H9 (cell line): Measurements from ENCODE around the gene SLC38A1. TPM values are rescaled to one million over a fixed set of nuclear protein-coding genes. Genes with fewer than 3 reads are reported as not detected.

ENCODE experiments used
- DNase-seq: peaks from one replicate; pipeline ENCODE4 v3.0.0-alpha.2; 2017
- H2AFZ ChIP-seq: one replicate; pipeline ENCODE4 v1.6.1; 2013; ENCODE audit warnings: mild to moderate bottlenecking, low read length, control low read depth, moderate library complexity
- H2AK5ac ChIP-seq: 2 replicates; pipeline ENCODE4 v1.6.1; 2013; ENCODE audit warnings: low read length, control low read depth, mixed read lengths; ENCODE audit not compliant: insufficient read length
- H2BK120ac ChIP-seq: one replicate; pipeline ENCODE4 v1.6.1; 2013; ENCODE audit warnings: low read depth, mild to moderate bottlenecking, low read length, control low read depth, inconsistent platforms; ENCODE audit not compliant: poor library complexity, severe bottlenecking
- H2BK12ac ChIP-seq: 2 replicates; pipeline ENCODE4 v1.6.1; 2013; ENCODE audit warnings: low read length, control low read depth, mixed read lengths, low read depth; ENCODE audit not compliant: insufficient read length
- H2BK15ac ChIP-seq: 2 replicates; pipeline ENCODE4 v1.6.1; 2013; ENCODE audit warnings: low read depth, low read length, control low read depth
- H2BK20ac ChIP-seq: one replicate; pipeline ENCODE4 v1.6.1; 2013; ENCODE audit warnings: low read depth, mild to moderate bottlenecking, low read length, control low read depth, inconsistent platforms; ENCODE audit not compliant: poor library complexity, severe bottlenecking
- H2BK5ac ChIP-seq: 2 replicates; pipeline ENCODE4 v1.6.1; 2013; ENCODE audit warnings: low read length, control low read depth, mixed read lengths; ENCODE audit not compliant: insufficient read length
- H3K14ac ChIP-seq: 2 replicates; pipeline ENCODE4 v1.6.1; 2013; ENCODE audit warnings: low read length, control low read depth; ENCODE audit not compliant: insufficient read depth
- H3K18ac ChIP-seq: 2 replicates; pipeline ENCODE4 v1.6.1; 2013; ENCODE audit warnings: low read depth, mild to moderate bottlenecking, mixed read lengths, low read length, control low read depth; ENCODE audit not compliant: insufficient read length
- H3K23ac ChIP-seq: 2 replicates; pipeline ENCODE4 v1.6.1; 2013; ENCODE audit warnings: low read length, control low read depth, mixed read lengths, low read depth; ENCODE audit not compliant: insufficient read length
- H3K23me2 ChIP-seq: 2 replicates; pipeline ENCODE4 v1.6.1; 2013; ENCODE audit warnings: low read depth, mild to moderate bottlenecking, mixed read lengths, low read length, control low read depth; ENCODE audit not compliant: insufficient read length, poor library complexity, severe bottlenecking
- H3K27ac ChIP-seq: 2 replicates; pipeline ENCODE4 v1.5.1; 2013; ENCODE audit warnings: low read length, control low read depth, mixed read lengths, low read depth; ENCODE audit not compliant: insufficient read length
- H3K27me3 ChIP-seq: 2 replicates; pipeline ENCODE4 v1.6.1; 2013; ENCODE audit warnings: low read length, control low read depth, inconsistent platforms; ENCODE audit not compliant: insufficient read depth
- H3K4ac ChIP-seq: 2 replicates; pipeline ENCODE4 v1.6.1; 2013; ENCODE audit warnings: low read depth, mild to moderate bottlenecking, control low read depth, inconsistent platforms, low read length, moderate library complexity
- H3K4me1 ChIP-seq: 2 replicates; pipeline ENCODE4 v1.6.1; 2013; ENCODE audit warnings: low read length, control low read depth, inconsistent platforms; ENCODE audit not compliant: insufficient read depth
- H3K4me2 ChIP-seq: 2 replicates; pipeline ENCODE4 v1.6.1; 2013; ENCODE audit warnings: low read length, control low read depth, mixed read lengths; ENCODE audit not compliant: insufficient read length, insufficient read depth
- H3K56ac ChIP-seq: 2 replicates; pipeline ENCODE4 v1.6.1; 2013; ENCODE audit warnings: low read depth, mild to moderate bottlenecking, mixed read lengths, low read length, control low read depth; ENCODE audit not compliant: insufficient read length
- H3K79me1 ChIP-seq: 2 replicates; pipeline ENCODE4 v1.6.1; 2013; ENCODE audit warnings: low read depth, mild to moderate bottlenecking, moderate library complexity, low read length, control low read depth, inconsistent platforms; ENCODE audit not compliant: insufficient read depth, poor library complexity, severe bottlenecking
- H3K79me2 ChIP-seq: 2 replicates; pipeline ENCODE4 v1.6.1; 2013; ENCODE audit warnings: low read length, control low read depth, inconsistent platforms; ENCODE audit not compliant: insufficient read depth
- H3K9ac ChIP-seq: 2 replicates; pipeline ENCODE4 v1.6.1; 2013; ENCODE audit warnings: low read length, control low read depth, mixed read lengths; ENCODE audit not compliant: insufficient read length; ENCODE audit errors: extremely low read depth
- H3K9me3 ChIP-seq: one replicate; pipeline ENCODE4 v1.6.1; 2013; ENCODE audit warnings: low read depth, low read length, inconsistent platforms; ENCODE audit not compliant: control insufficient read depth
- H3T11ph ChIP-seq: one replicate; pipeline ENCODE4 v1.6.1; 2013; ENCODE audit warnings: mild to moderate bottlenecking, low read length, control low read depth, inconsistent platforms
- H4K20me1 ChIP-seq: one replicate; pipeline ENCODE4 v1.6.1; 2013; ENCODE audit not compliant: control insufficient read depth, insufficient read length, insufficient read depth
- H4K5ac ChIP-seq: 2 replicates; pipeline ENCODE4 v1.6.1; 2013; ENCODE audit warnings: low read depth, mild to moderate bottlenecking, mixed read lengths, low read length, control low read depth; ENCODE audit not compliant: insufficient read length
- H4K8ac ChIP-seq: replicated peaks from 2 replicates; pipeline ENCODE4 v1.6.1; 2013; ENCODE audit warnings: low read length, control low read depth, mixed read lengths, low read depth; ENCODE audit not compliant: insufficient read length
- H4K91ac ChIP-seq: 2 replicates; pipeline ENCODE4 v1.6.1; 2013; ENCODE audit warnings: low read depth, mild to moderate bottlenecking, moderate library complexity, mixed read lengths, low read length, control low read depth; ENCODE audit not compliant: insufficient read length
- H3K27ac Mint-ChIP-seq, 3 experiments: 2 replicates in 2 of 3; 3 replicates in 1 of 3; pipeline ENCODE4 v1.8.0; 2020 to 2021; ENCODE audit warnings: mixed read lengths in 3 of 3, mild to moderate bottlenecking in 1 of 3, moderate library complexity in 1 of 3
- H3K27me3 Mint-ChIP-seq: 2 replicates; pipeline ENCODE4 v1.8.0; 2021; ENCODE audit warnings: low read depth, mild to moderate bottlenecking, moderate library complexity, mixed read lengths
- H3K36me3 Mint-ChIP-seq, 3 experiments: 2 replicates in 2 of 3; 3 replicates in 1 of 3; pipeline ENCODE4 v1.8.0; 2020 to 2021; ENCODE audit warnings: low read depth in 3 of 3, mixed read lengths in 3 of 3; ENCODE audit not compliant: insufficient read depth in 1 of 3
- H3K4me1 Mint-ChIP-seq, 2 experiments: 2 replicates each; pipeline ENCODE4 v1.8.0; 2020; ENCODE audit warnings: mixed read lengths in 2 of 2
- H3K4me3 Mint-ChIP-seq, 2 experiments: 2 replicates in 1 of 2; 3 replicates in 1 of 2; pipeline ENCODE4 v1.8.0; 2020 to 2021; ENCODE audit warnings: mild to moderate bottlenecking in 2 of 2, mixed read lengths in 2 of 2, moderate library complexity in 1 of 2
- H3K9me3 Mint-ChIP-seq, 2 experiments: 2 replicates in 1 of 2; 3 replicates in 1 of 2; pipeline ENCODE4 v1.8.0; 2020; ENCODE audit warnings: mild to moderate bottlenecking in 2 of 2, mixed read lengths in 2 of 2, moderate library complexity in 1 of 2
- CTCF ChIP-seq: fragments of 200-600 bp; sonication (generic); conservative IDR thresholded peaks from 3 replicates; pipeline ENCODE4 v1.8.0; 2021; ENCODE audit warnings: antibody characterized with exemption, mild to moderate bottlenecking
- WGBS: extraction: QIAGEN DNeasy Blood & Tissue Kit; methylation state at CpG from one replicate; pipeline ENCODE4 v1.1.7; 2013; ENCODE audit warnings: missing lambda C conversion rate, low lambda C conversion rate, mixed read lengths; ENCODE audit not compliant: insufficient read length; ENCODE audit errors: extremely low coverage; 5-methylcytosine and 5-hydroxymethylcytosine counted together
- total RNA-seq: library from RNA; stranded (reverse); gene quantifications from 2 replicates; pipeline ENCODE4 v1.2.1, GENCODE V29; 2021

SLC38A1 gene
- total RNA-seq, 1 experiment from 2014 or later: 216 TPM

- Histone ChIP-seq H3K4me2 (no peak overlapping the region), H4K5ac (no peak overlapping the region), H3K56ac (no peak overlapping the region), H3T11ph (no peak overlapping the region), H3K9ac (no peak overlapping the region), H3K4me1 (peaks cover 4% of the 10 kb centered on the region), H3K23ac (no peak overlapping the region), H3K9me3 (no peaks in the 10 kb centered on the region), H2BK15ac (no peak overlapping the region), H2AFZ (no peak overlapping the region), H4K8ac (no peak overlapping the region), H3K18ac (no peak overlapping the region), H2BK120ac (no peak overlapping the region), H4K20me1 (no peaks in the 10 kb centered on the region), H3K23me2 (no peaks in the 10 kb centered on the region), H2AK5ac (no peak overlapping the region), H3K79me2 (peaks cover 3% of the 10 kb centered on the region; the same call in 1 of the 2 replicates), H4K91ac (no peak overlapping the region), H2BK20ac (no peak overlapping the region), H3K27me3 (no peaks in the 10 kb centered on the region), H3K14ac (no peak overlapping the region), H2BK5ac (no peak overlapping the region), H3K79me1 (no peaks in the 10 kb centered on the region), H2BK12ac (no peak overlapping the region), H3K4ac (no peak overlapping the region), H3K27ac (no peak overlapping the region)
- no peak for TF ChIP-seq CTCF
- H3K4me3 Mint-ChIP-seq: no peak overlapping the region
- no peaks in the 10 kb centered on the region for H3K27me3 Mint-ChIP-seq
- H3K27ac Mint-ChIP-seq: peak overlapping the region in 2 of 3 experiments; percentile 25 to 63; a peak in 2 of 7 replicates
- H3K36me3 Mint-ChIP-seq: peaks cover 61 to 89% (median 81%) of the 10 kb centered on the region in 3 experiments
- no peak for DNase-seq
- no CpG with 5 or more reads among the region's 4 CpGs for WGBS
- H3K9me3 Mint-ChIP-seq: no peaks in the 10 kb centered on the region
- H3K4me1 Mint-ChIP-seq: peaks cover 31 to 41% of the 10 kb centered on the region in 2 experiments
Observed at GRCh38 chr12:46209170-46209569, 59.7 kb downstream of the SLC38A1 start.
